ENCODE data around the gene SPPL2B.
"Not testable (repeated sequence)": the region's sequence is repeated elsewhere in the genome, so short reads cannot be mapped to it uniquely, and the experiment has no call there.

The SPPL2B gene

GRCh38 chr19:2380567-2380966 lies 52.1 kb downstream of the SPPL2B start:
- no peak for DNase-seq (ENCODE audit: low read depth in 2 of 3, low spot score in 2 of 3)

GRCh38 chr19:2381148-2381820 lies 52.8 kb downstream of the SPPL2B start:
- DNase-seq (ENCODE audit: low read depth in 2 of 3, low spot score in 2 of 3), result no peak

GRCh38 chr19:2382530-2383222 lies 54.2 kb downstream of the SPPL2B start:
- DNase-seq (ENCODE audit: low read depth in 2 of 3, low spot score in 2 of 3), result no peak

- no peak for DNase-seq (ENCODE audit: low read depth in 2 of 3, low spot score in 2 of 3)
Measured at GRCh38 chr19:2385053-2385721, 56.7 kb downstream of the SPPL2B start.

DNA sequence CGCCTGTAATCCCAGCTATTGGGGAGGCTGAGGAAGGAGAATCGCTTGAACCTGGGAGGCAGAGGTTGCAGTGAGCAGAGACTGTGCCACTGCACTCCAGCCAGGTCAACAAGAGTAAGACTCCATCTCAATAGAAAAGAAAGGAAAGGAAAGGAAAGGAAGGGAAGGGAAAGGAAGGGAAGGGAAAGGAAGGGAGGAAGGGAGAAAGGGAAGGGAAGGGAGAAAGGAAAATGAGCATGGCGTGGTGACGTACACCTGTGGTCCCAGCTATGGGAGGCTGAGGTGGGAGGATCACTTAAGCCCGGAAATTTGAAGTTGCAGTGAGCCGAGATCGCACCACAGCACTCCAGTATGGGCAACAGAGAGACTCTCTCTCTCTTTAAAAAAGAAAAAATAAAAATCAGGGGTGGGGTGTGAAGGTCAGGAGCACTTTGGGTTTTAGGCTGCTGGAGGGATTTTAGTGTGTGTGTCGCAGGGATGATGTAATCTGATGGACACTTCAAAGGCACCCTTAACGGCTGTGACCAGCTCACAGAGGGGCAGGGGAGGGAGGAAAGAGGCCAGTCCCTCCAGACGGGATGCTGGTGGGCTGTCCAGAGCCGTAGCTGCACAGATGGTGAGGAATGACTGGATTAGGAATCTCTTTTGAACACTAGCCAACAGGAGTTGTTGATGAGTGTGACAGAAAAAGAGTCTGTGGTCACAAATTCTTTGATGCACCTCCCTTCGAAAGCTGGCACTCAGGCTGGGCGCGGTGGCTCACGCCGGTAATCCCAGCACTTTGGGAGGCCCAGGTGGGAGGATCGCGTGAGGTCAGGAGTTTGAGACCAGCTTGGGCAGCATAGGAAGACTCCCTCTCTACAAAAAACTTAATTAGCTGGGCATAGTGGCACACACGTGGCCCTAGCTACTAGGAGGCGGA lies 59.1 kb downstream of the SPPL2B start:
- no peak for DNase-seq (ENCODE audit: low read depth in 2 of 3, low spot score in 2 of 3)

- DNase-seq (ENCODE audit: low read depth in 2 of 3, low spot score in 2 of 3), result no peak
Measured at GRCh38 chr19:2389594-2389993, 61.1 kb downstream of the SPPL2B start.

GRCh38 chr19:2391118-2391725 lies 62.7 kb downstream of the SPPL2B start:
- DNase-seq (ENCODE audit: low read depth in 2 of 3, low spot score in 2 of 3), result no peak

GRCh38 chr19:2392366-2392765 lies 63.9 kb downstream of the SPPL2B start:
- DNase-seq (ENCODE audit: low read depth in 2 of 3, low spot score in 2 of 3), result no peak

DNA sequence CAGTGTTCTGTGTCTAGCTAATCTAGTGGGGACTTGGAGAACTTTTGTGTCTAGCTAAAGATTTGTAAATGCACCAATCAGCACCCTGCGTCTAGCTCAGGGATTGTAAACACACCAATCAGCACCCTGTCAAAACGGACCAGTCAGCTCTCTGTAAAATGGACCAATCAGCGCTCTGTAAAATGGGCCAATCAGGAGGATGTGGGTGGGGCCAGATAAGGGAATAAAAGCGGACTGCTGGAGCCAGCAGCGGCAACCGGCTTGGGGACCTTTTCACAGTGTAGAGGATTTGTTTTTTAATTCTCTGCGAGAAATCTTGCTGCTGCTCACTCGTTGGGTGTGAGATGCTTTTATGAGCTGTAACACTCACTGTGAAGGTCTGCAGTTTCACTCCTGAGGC lies 64.4 kb downstream of the SPPL2B start:
- not testable (repeated sequence) for DNase-seq (ENCODE audit: low read depth in 2 of 3, low spot score in 2 of 3)

GRCh38 chr19:2394054-2394441 lies 65.6 kb downstream of the SPPL2B start:
- DNase-seq (ENCODE audit: low read depth in 2 of 3, low spot score in 2 of 3), result no peak

DNA sequence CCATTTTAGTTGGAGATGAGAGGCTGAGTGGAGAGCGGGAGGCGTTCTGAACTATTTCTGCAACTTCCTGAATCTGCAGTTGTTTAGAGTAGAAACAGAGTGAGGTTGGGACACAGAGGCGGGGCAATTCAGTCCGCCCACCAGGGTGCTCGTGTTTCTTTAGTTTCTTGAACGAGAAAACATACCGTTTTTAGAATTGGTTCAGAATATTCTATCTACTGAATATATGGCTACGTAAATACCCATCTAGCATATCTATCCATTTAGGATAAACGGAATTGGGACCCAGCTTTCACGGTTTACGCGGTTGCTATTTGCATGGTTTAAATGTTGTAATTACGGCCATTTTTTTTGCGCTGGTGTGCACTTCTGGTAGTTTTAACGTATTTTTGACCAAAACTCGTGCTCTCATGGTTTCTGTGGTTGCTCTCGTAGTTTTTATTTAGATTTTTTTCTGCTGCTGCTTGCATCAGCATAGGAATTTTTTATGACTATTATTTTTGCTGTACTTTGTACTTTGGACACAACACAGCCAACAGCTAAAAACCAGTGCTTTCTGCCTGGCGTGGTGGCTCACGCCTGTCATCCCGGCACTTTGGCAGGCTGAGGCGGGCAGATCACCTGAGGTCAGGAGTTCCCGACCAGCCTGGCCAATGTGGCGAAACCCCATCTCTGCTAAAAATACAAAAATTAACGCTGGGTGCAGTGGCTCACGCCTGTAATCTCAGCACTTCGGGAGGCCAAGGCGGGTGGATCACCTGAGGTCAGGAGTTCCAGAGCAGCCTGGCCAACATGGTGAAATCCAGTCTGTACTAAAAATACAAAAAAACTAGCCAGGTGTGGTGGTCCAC lies 66.2 kb downstream of the SPPL2B start:
- DNase-seq (ENCODE audit: low read depth in 2 of 3, low spot score in 2 of 3), result no peak

DNA sequence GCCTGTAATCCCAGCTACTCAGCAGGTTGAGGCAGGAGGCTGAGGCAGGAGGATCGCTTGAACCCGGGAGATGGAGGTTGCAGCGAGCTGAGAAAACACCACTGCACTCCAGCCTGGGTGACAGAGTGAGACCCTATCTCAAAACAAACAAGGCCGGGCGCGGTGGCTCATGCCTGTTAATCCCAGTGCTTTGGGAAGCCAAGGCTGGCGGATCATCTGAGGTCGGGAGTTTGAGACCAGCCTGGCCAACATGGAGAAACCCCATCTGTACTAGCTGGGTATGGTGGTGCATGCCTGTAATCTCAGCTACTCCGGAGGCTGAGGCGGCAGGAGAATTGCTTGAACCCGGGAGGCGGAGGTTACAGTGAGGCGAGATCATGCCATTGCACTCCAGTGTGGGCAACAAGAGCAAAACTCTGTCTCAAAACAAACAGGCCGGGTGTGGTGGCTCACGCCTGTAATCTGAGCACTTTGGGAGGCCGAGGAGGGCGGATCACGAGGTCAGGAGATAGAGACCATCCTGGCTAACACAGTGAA lies 66.9 kb downstream of the SPPL2B start:
- DNase-seq (ENCODE audit: low read depth in 2 of 3, low spot score in 2 of 3), result not testable (repeated sequence)

GRCh38 chr19:2397173-2397572 lies 68.7 kb downstream of the SPPL2B start:
- not testable (repeated sequence) for DNase-seq (ENCODE audit: low read depth in 2 of 3, low spot score in 2 of 3)

DNA sequence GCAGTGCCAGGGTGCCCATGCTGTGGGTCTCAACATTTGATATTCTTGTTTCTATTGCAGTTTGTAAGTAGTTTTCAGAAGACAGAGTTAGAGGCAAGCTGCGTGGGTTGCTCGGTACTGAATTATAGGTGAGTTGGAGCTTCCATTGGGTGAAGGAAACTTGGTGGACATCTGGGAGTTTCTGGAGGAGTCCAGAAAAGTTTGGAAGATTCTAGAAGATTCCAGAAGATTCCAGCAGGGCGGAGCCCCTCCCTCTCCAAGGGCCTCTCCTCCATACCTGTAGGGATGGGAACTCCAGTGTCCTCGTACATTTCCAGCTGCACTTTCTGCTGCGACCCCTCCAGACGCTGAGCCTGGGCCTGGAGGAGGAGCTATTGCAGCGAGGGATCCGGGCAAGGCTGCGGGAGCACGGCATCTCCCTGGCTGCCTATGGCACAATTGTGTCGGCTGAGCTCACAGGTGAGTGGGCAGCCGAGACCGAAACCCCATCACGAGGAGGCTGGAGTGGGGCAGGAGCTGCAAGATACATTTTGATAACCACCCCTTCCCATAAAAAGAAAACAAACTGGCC lies 70.3 kb downstream of the SPPL2B start:
- no peak for DNase-seq (ENCODE audit: low read depth in 2 of 3, low spot score in 2 of 3)

GRCh38 chr19:2399582-2399981 lies 71.1 kb downstream of the SPPL2B start:
- DNase-seq (ENCODE audit: low read depth in 2 of 3, low spot score in 2 of 3), result no peak

Data from activated CD8-positive, alpha-beta memory T cell treated with anti-CD3 and anti-CD28 coated beads for 48 hours (primary cell).